ENCODE results near the gene ETF1.

ETF1 gene

GRCh38 chr5:138570871-138571270 lies 27.8 kb upstream of the ETF1 start:
- Histone ChIP-seq H3K27ac (ENCODE audit: poor library complexity, severe bottlenecking) (no peak overlapping the region), H3K4me1 (ENCODE audit: insufficient read depth, poor library complexity, severe bottlenecking) (peaks cover 8% of the 10 kb centered on the region), H3K9me3 (ENCODE audit: severe bottlenecking) (no peaks in the 10 kb centered on the region), H3K27me3 (ENCODE audit: insufficient read depth, poor library complexity, severe bottlenecking) (no peaks in the 10 kb centered on the region), H3K36me3 (ENCODE audit: low read depth) (peaks cover 93% of the 10 kb centered on the region), H3K4me3 (ENCODE audit: severe bottlenecking) (no peak overlapping the region)
- TF ChIP-seq CTCF (IDR thresholded peaks at IDR 0.05; ENCODE audit: poor library complexity, severe bottlenecking), result no peak
- ATAC-seq (ENCODE audit: low read depth) (no peak), DNase-seq (ENCODE audit: low spot score) (no peak)

- DNase-seq (ENCODE audit: low spot score) (no peak), ATAC-seq (ENCODE audit: low read depth) (no peak)
- no peaks in the 10 kb centered on the region for H3K27me3 ChIP-seq (ENCODE audit: insufficient read depth, poor library complexity, severe bottlenecking)
- no peak for TF ChIP-seq CTCF (IDR thresholded peaks at IDR 0.05; ENCODE audit: poor library complexity, severe bottlenecking)
- H3K27ac ChIP-seq (ENCODE audit: poor library complexity, severe bottlenecking), result no peak overlapping the region
- peaks cover 8% of the 10 kb centered on the region for H3K4me1 ChIP-seq (ENCODE audit: insufficient read depth, poor library complexity, severe bottlenecking)
- peaks cover 100% of the 10 kb centered on the region for H3K36me3 ChIP-seq (ENCODE audit: low read depth)
- no peak overlapping the region for H3K4me3 ChIP-seq (ENCODE audit: severe bottlenecking)
- no peaks in the 10 kb centered on the region for H3K9me3 ChIP-seq (ENCODE audit: severe bottlenecking)
These were observed 26.7 kb upstream of the ETF1 start for GRCh38 chr5:138569782-138570181.

GRCh38 chr5:138568061-138568824 lies 25.2 kb upstream of the ETF1 start:
- TF ChIP-seq CTCF (IDR thresholded peaks at IDR 0.05; ENCODE audit: poor library complexity, severe bottlenecking), result peak; percentile 20
- no peak for ATAC-seq (ENCODE audit: low read depth)
- H3K27me3 ChIP-seq (ENCODE audit: insufficient read depth, poor library complexity, severe bottlenecking), result no peaks in the 10 kb centered on the region
- H3K4me3 ChIP-seq (ENCODE audit: severe bottlenecking), result no peak overlapping the region
- H3K27ac ChIP-seq (ENCODE audit: poor library complexity, severe bottlenecking), result no peak overlapping the region
- H3K9me3 ChIP-seq (ENCODE audit: severe bottlenecking), result no peaks in the 10 kb centered on the region
- DNase-seq (ENCODE audit: low spot score), result no peak
- H3K4me1 ChIP-seq (ENCODE audit: insufficient read depth, poor library complexity, severe bottlenecking), result peaks cover 4% of the 10 kb centered on the region
- peaks cover 100% of the 10 kb centered on the region for H3K36me3 ChIP-seq (ENCODE audit: low read depth)

- Histone ChIP-seq H3K27me3 (ENCODE audit: insufficient read depth, poor library complexity, severe bottlenecking) (no peaks in the 10 kb centered on the region), H3K27ac (ENCODE audit: poor library complexity, severe bottlenecking) (no peak overlapping the region), H3K4me3 (ENCODE audit: severe bottlenecking) (no peak overlapping the region), H3K36me3 (ENCODE audit: low read depth) (peaks cover 100% of the 10 kb centered on the region), H3K4me1 (ENCODE audit: insufficient read depth, poor library complexity, severe bottlenecking) (peaks cover 4% of the 10 kb centered on the region), H3K9me3 (ENCODE audit: severe bottlenecking) (no peaks in the 10 kb centered on the region)
- DNase-seq (ENCODE audit: low spot score) (no peak), ATAC-seq (ENCODE audit: low read depth) (no peak)
- no peak for TF ChIP-seq CTCF (IDR thresholded peaks at IDR 0.05; ENCODE audit: poor library complexity, severe bottlenecking)
These were observed 23.8 kb upstream of the ETF1 start for GRCh38 chr5:138566792-138567191.

GRCh38 chr5:138565100-138565821 lies 22.2 kb upstream of the ETF1 start:
- no peaks in the 10 kb centered on the region for H3K27me3 ChIP-seq (ENCODE audit: insufficient read depth, poor library complexity, severe bottlenecking)
- no peaks in the 10 kb centered on the region for H3K9me3 ChIP-seq (ENCODE audit: severe bottlenecking)
- H3K27ac ChIP-seq (ENCODE audit: poor library complexity, severe bottlenecking), result no peak overlapping the region
- no peak overlapping the region for H3K4me3 ChIP-seq (ENCODE audit: severe bottlenecking)
- ATAC-seq (ENCODE audit: low read depth) (no peak), DNase-seq (ENCODE audit: low spot score) (no peak)
- H3K4me1 ChIP-seq (ENCODE audit: insufficient read depth, poor library complexity, severe bottlenecking), result peaks cover 3% of the 10 kb centered on the region
- peaks cover 100% of the 10 kb centered on the region for H3K36me3 ChIP-seq (ENCODE audit: low read depth)
- no peak for TF ChIP-seq CTCF (IDR thresholded peaks at IDR 0.05; ENCODE audit: poor library complexity, severe bottlenecking)

Measured in RWPE2 (cell line).